GM15510 (cell line): ENCODE data around the gene RERE.

Experiments used
- POLR2A ChIP-seq: IDR thresholded peaks from 3 replicates; pipeline ENCODE4 v1.6.1; 2011; ENCODE audit warnings: borderline replicate concordance; ENCODE audit not compliant: insufficient read length; ENCODE audit errors: extremely low read depth

Gene RERE

GRCh38 chr1:8680664-8681650 is 136.5 kb downstream of the RERE start:
- no peak for TF ChIP-seq POLR2A

GRCh38 chr1:8679929-8680663 is 137.3 kb downstream of the RERE start:
- TF ChIP-seq POLR2A: no peak

GRCh38 chr1:8679395-8679800 is 138.0 kb downstream of the RERE start:
- no peak for TF ChIP-seq POLR2A

- TF ChIP-seq POLR2A: no peak
Measured at GRCh38 chr1:8678673-8679394, 138.6 kb downstream of the RERE start.

- TF ChIP-seq POLR2A: no peak
Measured at GRCh38 chr1:8677782-8678181, 139.7 kb downstream of the RERE start.

- no peak for TF ChIP-seq POLR2A
Measured at GRCh38 chr1:8676813-8677212, 140.6 kb downstream of the RERE start.

GRCh38 chr1:8676072-8676471 is 141.4 kb downstream of the RERE start:
- TF ChIP-seq POLR2A: no peak

- TF ChIP-seq POLR2A: no peak
Measured at GRCh38 chr1:8674912-8675311, 142.5 kb downstream of the RERE start.

GRCh38 chr1:8674481-8674880 is 143.0 kb downstream of the RERE start:
- TF ChIP-seq POLR2A: no peak

- no peak for TF ChIP-seq POLR2A
Measured at GRCh38 chr1:8671306-8671917, 146.0 kb downstream of the RERE start.

- TF ChIP-seq POLR2A: no peak
Measured at GRCh38 chr1:8670371-8670818, 147.0 kb downstream of the RERE start.

- TF ChIP-seq POLR2A: no peak
Measured at GRCh38 chr1:8669606-8670335, 147.7 kb downstream of the RERE start.

- no peak for TF ChIP-seq POLR2A
Measured at GRCh38 chr1:8667869-8668594, 149.4 kb downstream of the RERE start.
